SK-N-SH treated with all-trans-retinoic acid at 6 μM for 48 hours (cell line): Measurements from ENCODE around the gene STARD3.

Source experiments
- ATAC-seq: fragments of 200-7000 bp; cut with Tn5 transposase; 3 replicates; pipeline ENCODE4 v1.9.1; 2020; ENCODE audit warnings: mild to moderate bottlenecking, moderate library complexity
- ARNTL ChIP-seq: fragments of 450-650 bp; formaldehyde crosslinking; IDR thresholded peaks from 2 replicates; pipeline ENCODE4 v1.5.0; 2020; ENCODE audit warnings: low read depth, mild to moderate bottlenecking, moderate library complexity, borderline replicate concordance
- BACH2 ChIP-seq: fragments of 250-450 bp; sonication (Bioruptor Pico); IDR thresholded peaks from 2 replicates; pipeline ENCODE4 v1.9.0; 2021; ENCODE audit warnings: mild to moderate bottlenecking, borderline replicate concordance
- CREB5 ChIP-seq: fragments of 250-450 bp; sonication (Bioruptor Pico); IDR thresholded peaks from 2 replicates; pipeline ENCODE4 v1.5.1; 2020; ENCODE audit warnings: low read depth, mild to moderate bottlenecking, moderate library complexity
- CSRNP3 ChIP-seq: fragments of 250-450 bp; sonication (Bioruptor Pico); IDR thresholded peaks from 2 replicates; pipeline ENCODE4 v1.5.1; 2021; ENCODE audit warnings: mild to moderate bottlenecking, moderate library complexity
- ESRRG ChIP-seq: fragments of 250-450 bp; sonication (Bioruptor Pico); IDR thresholded peaks from 2 replicates; pipeline ENCODE4 v1.6.1; 2021; ENCODE audit warnings: mild to moderate bottlenecking
- GLIS3 ChIP-seq: fragments of 250-450 bp; sonication (Bioruptor Pico); IDR thresholded peaks from 2 replicates; pipeline ENCODE4 v1.5.0; 2020; ENCODE audit warnings: mild to moderate bottlenecking, moderate library complexity
- ISL1 ChIP-seq: fragments of 250-450 bp; sonication (Bioruptor Pico); IDR thresholded peaks from 2 replicates; pipeline ENCODE4 v2.1.2; 2022; ENCODE audit warnings: mild to moderate bottlenecking, moderate library complexity
- OSR1 ChIP-seq: fragments of 250-450 bp; sonication (Bioruptor Pico); IDR thresholded peaks from 2 replicates; pipeline ENCODE4 v1.8.0; 2022; ENCODE audit warnings: moderate library complexity, mild to moderate bottlenecking, inconsistent platforms
- PATZ1 ChIP-seq: fragments of 250-450 bp; sonication (Bioruptor Pico); IDR thresholded peaks from 2 replicates; pipeline ENCODE4 v1.8.0; 2020; ENCODE audit warnings: mild to moderate bottlenecking, moderate library complexity, borderline replicate concordance
- PPARA ChIP-seq: fragments of 250-450 bp; sonication (Bioruptor Pico); IDR thresholded peaks from 2 replicates; pipeline ENCODE4 v1.5.0; 2020; ENCODE audit warnings: mild to moderate bottlenecking, borderline replicate concordance
- RARB ChIP-seq: fragments of 250-450 bp; sonication (Bioruptor Pico); IDR thresholded peaks from 2 replicates; pipeline ENCODE4 v1.8.0; 2021; ENCODE audit warnings: mild to moderate bottlenecking, moderate library complexity
- SNAI2 ChIP-seq: fragments of 250-450 bp; sonication (Bioruptor Pico); IDR thresholded peaks from 2 replicates; pipeline ENCODE4 v1.5.0; 2020; ENCODE audit warnings: mild to moderate bottlenecking, moderate library complexity
- TCF4 ChIP-seq: fragments of 250-450 bp; sonication (Bioruptor Pico); IDR thresholded peaks from 2 replicates; pipeline ENCODE4 v1.8.0; 2021; ENCODE audit warnings: mild to moderate bottlenecking, moderate library complexity, borderline replicate concordance
- TOX ChIP-seq: fragments of 250-450 bp; sonication (Bioruptor Pico); IDR thresholded peaks from 2 replicates; pipeline ENCODE4 v1.8.0; 2021; ENCODE audit warnings: mild to moderate bottlenecking, moderate library complexity, borderline replicate concordance
- ZC3H10 ChIP-seq: fragments of 250-450 bp; sonication (Bioruptor Pico); IDR thresholded peaks from 2 replicates; pipeline ENCODE4 v1.5.1; 2021; ENCODE audit warnings: mild to moderate bottlenecking, moderate library complexity
- ZFP3 ChIP-seq: fragments of 250-450 bp; sonication (Bioruptor Pico); IDR thresholded peaks from 2 replicates; pipeline ENCODE4 v1.5.0; 2020; ENCODE audit warnings: mild to moderate bottlenecking, moderate library complexity
- ZFP30 ChIP-seq: fragments of 450-650 bp; formaldehyde crosslinking; IDR thresholded peaks from 2 replicates; pipeline ENCODE4 v1.5.0; 2022; ENCODE audit warnings: mild to moderate bottlenecking, moderate library complexity
- ZNF565 ChIP-seq: fragments of 450-650 bp; formaldehyde crosslinking; conservative IDR thresholded peaks from 2 replicates; pipeline ENCODE4 v1.5.0; 2020; ENCODE audit warnings: low read depth, mild to moderate bottlenecking, moderate library complexity
- ZNF70 ChIP-seq: fragments of 450-650 bp; formaldehyde crosslinking; IDR thresholded peaks from 2 replicates; pipeline ENCODE4 v1.5.0; 2020; ENCODE audit warnings: mild to moderate bottlenecking, moderate library complexity
- ZNF8 ChIP-seq: fragments of 450-650 bp; formaldehyde crosslinking; IDR thresholded peaks from 2 replicates; pipeline ENCODE4 v1.5.0; 2020; ENCODE audit warnings: mild to moderate bottlenecking, moderate library complexity
- TF ChIP-seq, protein P1 (sequence below): fragments of 250-450 bp; sonication (Bioruptor Pico); IDR thresholded peaks from 2 replicates; pipeline ENCODE4 v1.8.0; 2021; ENCODE audit warnings: low read depth, mild to moderate bottlenecking, moderate library complexity, borderline replicate concordance

The STARD3 gene

DNA sequence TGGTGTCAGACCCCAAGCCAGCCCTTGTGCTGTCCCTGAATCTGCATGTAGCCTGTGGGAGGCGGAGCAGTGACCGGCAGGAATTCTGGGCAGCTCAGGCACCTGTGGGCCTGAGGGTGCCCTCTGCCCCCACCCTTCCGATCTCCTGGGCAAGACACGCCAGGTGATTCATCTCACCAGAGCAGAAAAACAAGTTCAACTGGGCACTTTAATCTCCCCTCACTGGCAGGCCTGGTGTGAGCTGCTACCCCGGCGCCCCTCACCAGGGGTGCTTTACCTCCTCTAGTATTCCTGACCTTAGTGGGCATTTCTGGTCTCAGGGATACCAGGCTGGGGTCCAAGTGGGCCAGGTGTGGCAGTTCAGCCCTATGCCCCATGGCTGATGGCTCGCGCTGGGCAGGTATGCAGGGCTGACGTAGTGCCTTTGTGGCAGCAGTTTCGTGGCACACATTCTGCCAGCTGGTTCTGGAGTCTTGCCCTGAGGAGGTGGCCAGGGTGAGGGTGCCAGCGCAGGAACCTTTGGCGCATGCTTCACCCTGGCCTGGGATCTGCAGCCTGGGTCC is 68.9 kb downstream of the STARD3 start:
- no peak for TF ChIP-seq OSR1
- no peak for TF ChIP-seq ESRRG
- TF ChIP-seq ZC3H10 (CRISPR knock-in tag) = no peak
- TF ChIP-seq GLIS3 (CRISPR knock-in tag) = no peak
- TF ChIP-seq ZNF565 (CRISPR knock-in tag) = no peak
- TF ChIP-seq ZNF70 = no peak
- no peak for TF ChIP-seq TCF4 (CRISPR knock-in tag)
- no peak for TF ChIP-seq RARB (CRISPR knock-in tag)
- no peak for TF ChIP-seq ARNTL (CRISPR knock-in tag)
- no peak for TF ChIP-seq ZFP3 (CRISPR knock-in tag)
- TF ChIP-seq TOX (CRISPR knock-in tag) = no peak
- ATAC-seq = no peak

GRCh38 chr17:39706383-39706782 is 69.4 kb downstream of the STARD3 start:
- TF ChIP-seq PPARA (CRISPR knock-in tag) (no peak), ZC3H10 (CRISPR knock-in tag) (no peak), SNAI2 (CRISPR knock-in tag) (no peak), ZNF565 (CRISPR knock-in tag) (no peak), ZFP30 (CRISPR knock-in tag) (no peak), CREB5 (CRISPR knock-in tag) (no peak), ISL1 (CRISPR knock-in tag) (no peak), CSRNP3 (CRISPR knock-in tag) (no peak), ZFP3 (CRISPR knock-in tag) (no peak), ESRRG (no peak), ZNF8 (CRISPR knock-in tag) (no peak), TOX (CRISPR knock-in tag) (no peak), TCF4 (CRISPR knock-in tag) (no peak), OSR1 (no peak), ZNF70 (no peak), RARB (CRISPR knock-in tag) (no peak), PATZ1 (CRISPR knock-in tag) (no peak), BACH2 (no peak)
- TF ChIP-seq, protein P1, sequence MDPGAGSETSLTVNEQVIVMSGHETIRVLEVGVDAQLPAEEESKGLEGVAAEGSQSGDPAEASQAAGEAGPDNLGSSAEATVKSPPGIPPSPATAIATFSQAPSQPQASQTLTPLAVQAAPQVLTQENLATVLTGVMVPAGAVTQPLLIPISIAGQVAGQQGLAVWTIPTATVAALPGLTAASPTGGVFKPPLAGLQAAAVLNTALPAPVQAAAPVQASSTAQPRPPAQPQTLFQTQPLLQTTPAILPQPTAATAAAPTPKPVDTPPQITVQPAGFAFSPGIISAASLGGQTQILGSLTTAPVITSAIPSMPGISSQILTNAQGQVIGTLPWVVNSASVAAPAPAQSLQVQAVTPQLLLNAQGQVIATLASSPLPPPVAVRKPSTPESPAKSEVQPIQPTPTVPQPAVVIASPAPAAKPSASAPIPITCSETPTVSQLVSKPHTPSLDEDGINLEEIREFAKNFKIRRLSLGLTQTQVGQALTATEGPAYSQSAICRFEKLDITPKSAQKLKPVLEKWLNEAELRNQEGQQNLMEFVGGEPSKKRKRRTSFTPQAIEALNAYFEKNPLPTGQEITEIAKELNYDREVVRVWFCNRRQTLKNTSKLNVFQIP (CRISPR knock-in tag) = no peak
- ATAC-seq = no peak

DNA sequence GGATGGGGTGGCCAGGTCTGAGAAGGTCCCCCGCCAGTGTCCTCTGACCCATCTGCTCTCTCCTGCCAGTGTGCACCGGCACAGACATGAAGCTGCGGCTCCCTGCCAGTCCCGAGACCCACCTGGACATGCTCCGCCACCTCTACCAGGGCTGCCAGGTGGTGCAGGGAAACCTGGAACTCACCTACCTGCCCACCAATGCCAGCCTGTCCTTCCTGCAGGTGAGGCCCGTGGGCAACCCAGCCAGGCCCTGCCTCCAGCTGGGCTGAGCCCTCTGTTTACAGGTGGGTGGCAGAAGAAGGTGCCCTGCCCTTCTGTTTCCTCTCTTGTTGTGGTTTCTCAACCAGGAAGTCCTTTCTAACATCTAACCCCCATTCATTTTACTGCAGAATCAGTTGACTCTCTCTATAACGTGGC is 70.0 kb downstream of the STARD3 start:
- TF ChIP-seq GLIS3 (CRISPR knock-in tag) (no peak), ARNTL (CRISPR knock-in tag) (no peak), CREB5 (CRISPR knock-in tag) (no peak), ISL1 (CRISPR knock-in tag) (no peak), ZC3H10 (CRISPR knock-in tag) (no peak)
- TF ChIP-seq, protein P1 (CRISPR knock-in tag) = no peak
- no peak for ATAC-seq
